Neural progenitor cell (in vitro differentiated cells): ENCODE results near the gene ERI2. TPM values are rescaled to one million over a fixed set of nuclear protein-coding genes. Genes with fewer than 3 reads are reported as not detected.

Experiments used
- DNase-seq: peaks from one replicate; pipeline ENCODE4 v3.0.0-alpha.2; 2016; ENCODE audit warnings: low spot score
- H2AFZ ChIP-seq: fragments of 200-600 bp; sonication (generic); replicated peaks from 2 replicates; pipeline ENCODE4 v1.6.1; 2016; ENCODE audit warnings: antibody characterized with exemption
- H3F3A ChIP-seq: fragments of 200-600 bp; sonication (generic); 2 replicates; pipeline ENCODE4 v1.6.1; 2016; ENCODE audit warnings: antibody characterized with exemption, low read depth
- H3K27ac ChIP-seq: fragments of 200-600 bp; sonication (generic); 2 replicates; pipeline ENCODE4 v1.5.1; 2016; ENCODE audit warnings: mild to moderate bottlenecking
- H3K27me3 ChIP-seq: fragments of 200-600 bp; sonication (generic); 2 replicates; pipeline ENCODE4 v1.6.1; 2016; ENCODE audit warnings: mild to moderate bottlenecking, moderate library complexity
- H3K36me3 ChIP-seq: fragments of 200-600 bp; sonication (generic); 2 replicates; pipeline ENCODE4 v1.5.1; 2016
- H3K4me1 ChIP-seq: fragments of 200-600 bp; sonication (generic); 2 replicates; pipeline ENCODE4 v1.6.1; 2016; ENCODE audit warnings: mixed run types
- H3K4me2 ChIP-seq: fragments of 200-600 bp; sonication (generic); 2 replicates; pipeline ENCODE4 v1.6.1; 2016
- H3K4me3 ChIP-seq: fragments of 200-600 bp; sonication (generic); 2 replicates; pipeline ENCODE4 v1.5.1; 2016
- H3K79me2 ChIP-seq: fragments of 200-600 bp; sonication (generic); 2 replicates; pipeline ENCODE4 v1.6.1; 2016; ENCODE audit warnings: low read depth
- H3K9ac ChIP-seq: fragments of 200-600 bp; sonication (generic); 2 replicates; pipeline ENCODE4 v1.6.1; 2016
- H3K9me3 ChIP-seq: fragments of 200-600 bp; sonication (generic); 2 replicates; pipeline ENCODE4 v1.5.1; 2016; ENCODE audit warnings: low read depth
- H4K20me1 ChIP-seq: fragments of 200-600 bp; sonication (generic); 2 replicates; pipeline ENCODE4 v1.6.1; 2016; ENCODE audit warnings: low read depth
- H3K27ac Mint-ChIP-seq: 3 replicates; pipeline ENCODE4 v1.8.0; 2021; ENCODE audit warnings: mixed read lengths
- H3K27me3 Mint-ChIP-seq: 2 replicates; pipeline ENCODE4 v1.8.0; 2022; ENCODE audit warnings: low read depth, mild to moderate bottlenecking, inconsistent platforms, moderate library complexity, mixed read lengths; ENCODE audit not compliant: insufficient read depth
- H3K36me3 Mint-ChIP-seq: 3 replicates; pipeline ENCODE4 v1.8.0; 2021; ENCODE audit warnings: mixed read lengths
- H3K4me1 Mint-ChIP-seq: 3 replicates; pipeline ENCODE4 v1.8.0; 2021; ENCODE audit warnings: mixed read lengths
- H3K4me3 Mint-ChIP-seq: 3 replicates; pipeline ENCODE4 v1.8.0; 2021; ENCODE audit warnings: mild to moderate bottlenecking, moderate library complexity, mixed read lengths
- H3K9me3 Mint-ChIP-seq: 3 replicates; pipeline ENCODE4 v1.8.0; 2020; ENCODE audit warnings: mixed read lengths
- CTCF ChIP-seq: fragments of 200-600 bp; sonication (generic); IDR thresholded peaks from 2 replicates; pipeline ENCODE4 v1.5.1; 2017; ENCODE audit warnings: antibody characterized with exemption, mild to moderate bottlenecking
- EZH2 ChIP-seq: fragments of 200-600 bp; sonication (generic); IDR thresholded peaks from 2 replicates; pipeline ENCODE4 v1.6.1; 2017; ENCODE audit warnings: antibody characterized with exemption, mild to moderate bottlenecking, moderate library complexity
- EZH2phosphoT487 ChIP-seq: fragments of 200-600 bp; sonication (generic); IDR thresholded peaks from 2 replicates; pipeline ENCODE4 v1.6.1; 2017; ENCODE audit warnings: antibody characterized with exemption
- total RNA-seq: library from RNA; depleted of rRNA; stranded (reverse); fragments of >200 nt; gene quantifications from 2 replicates; pipeline ENCODE4 v1.2.3, GENCODE V29; 2015; ENCODE audit warnings: low replicate concordance

Gene ERI2
- total RNA-seq, 1 donor from 2014 or later = 56.4 TPM

GRCh38 chr16:20763461-20764232, 42.6 kb downstream of the ERI2 start, which contains the start of gene ACSM3:
ACSM3 (plus strand) TSS chr16:20764014; CDS start chr16:20770035, 6,021 bp downstream.
- no peaks in the 10 kb centered on the region for H3F3A ChIP-seq
- H3K27ac Mint-ChIP-seq = no peak within 1 kb of the TSS
- no peaks in the 10 kb centered on the region for H3K4me1 ChIP-seq
- H3K9me3 Mint-ChIP-seq = peaks cover 8% of the 10 kb centered on the region
- DNase-seq = peak; percentile 52
- H2AFZ ChIP-seq = peak within 1 kb of the TSS; percentile 100
- no peaks in the 10 kb centered on the region for H3K36me3 ChIP-seq
- H3K36me3 Mint-ChIP-seq = no peaks in the 10 kb centered on the region
- H3K9me3 ChIP-seq = peaks cover 4% of the 10 kb centered on the region
- no peak within 1 kb of the TSS for H3K27ac ChIP-seq
- H3K79me2 ChIP-seq = no peaks in the 10 kb centered on the region
- no peaks in the 10 kb centered on the region for H4K20me1 ChIP-seq
- H3K4me3 Mint-ChIP-seq = peak within 1 kb of the TSS; percentile 16
- peak within 1 kb of the TSS; percentile 50 for H3K4me2 ChIP-seq
- peaks cover 4% of the 10 kb centered on the region for H3K27me3 Mint-ChIP-seq
- peaks cover 5% of the 10 kb centered on the region for H3K4me1 Mint-ChIP-seq
- no peak for TF ChIP-seq CTCF
- no peak for TF ChIP-seq EZH2phosphoT487
- TF ChIP-seq EZH2 = no peak
- no peak within 1 kb of the TSS for H3K9ac ChIP-seq
- H3K27me3 ChIP-seq = no peaks in the 10 kb centered on the region
- H3K4me3 ChIP-seq = no peak within 1 kb of the TSS

DNA sequence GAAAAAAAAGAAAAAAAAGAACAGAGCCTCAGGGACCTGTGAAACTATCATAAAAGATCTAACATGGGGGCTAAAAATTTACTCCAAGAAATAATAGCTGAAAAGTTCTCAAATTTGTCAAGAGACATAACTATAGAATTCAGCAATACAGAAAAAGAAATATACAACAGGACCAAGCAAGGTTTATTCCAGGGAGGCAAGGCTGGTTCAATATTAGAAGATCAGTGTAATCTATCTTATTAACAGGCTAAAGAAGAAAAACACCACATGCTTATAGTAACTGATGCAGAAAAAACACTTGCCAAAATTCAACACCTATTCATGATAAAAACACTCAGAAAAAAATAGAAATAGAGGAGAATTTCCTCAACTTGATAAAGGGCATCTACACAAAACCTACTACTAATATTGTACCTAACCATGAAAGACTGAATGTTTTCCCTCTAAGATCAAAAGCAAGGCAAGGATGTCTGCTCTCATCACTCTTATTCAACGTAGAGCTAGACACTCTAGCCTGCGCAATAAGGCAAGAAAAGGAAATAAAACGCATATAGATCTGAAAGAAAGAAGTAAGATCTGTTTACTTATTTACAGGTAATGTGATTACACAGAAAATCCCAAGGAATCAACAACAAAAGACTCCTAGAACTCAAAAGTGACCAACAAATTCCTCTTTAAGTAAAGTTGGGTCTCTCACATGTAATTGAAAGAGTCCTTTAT, 43.7 kb downstream of the ERI2 start:
- Mint-ChIP-seq H3K27me3 (peaks cover 4% of the 10 kb centered on the region), H3K4me3 (no peak overlapping the region), H3K4me1 (peaks cover 5% of the 10 kb centered on the region), H3K27ac (no peak overlapping the region), H3K9me3 (peaks cover 8% of the 10 kb centered on the region), H3K36me3 (no peaks in the 10 kb centered on the region)
- Histone ChIP-seq H3F3A (no peaks in the 10 kb centered on the region), H3K9ac (no peak overlapping the region), H3K4me2 (no peak overlapping the region), H3K27ac (no peak overlapping the region), H3K4me1 (no peaks in the 10 kb centered on the region), H3K79me2 (no peaks in the 10 kb centered on the region), H4K20me1 (no peaks in the 10 kb centered on the region), H3K36me3 (no peaks in the 10 kb centered on the region), H3K9me3 (peaks cover 4% of the 10 kb centered on the region), H3K4me3 (no peak overlapping the region), H2AFZ (no peak overlapping the region), H3K27me3 (no peaks in the 10 kb centered on the region)
- no peak for TF ChIP-seq CTCF
- no peak for DNase-seq

DNA sequence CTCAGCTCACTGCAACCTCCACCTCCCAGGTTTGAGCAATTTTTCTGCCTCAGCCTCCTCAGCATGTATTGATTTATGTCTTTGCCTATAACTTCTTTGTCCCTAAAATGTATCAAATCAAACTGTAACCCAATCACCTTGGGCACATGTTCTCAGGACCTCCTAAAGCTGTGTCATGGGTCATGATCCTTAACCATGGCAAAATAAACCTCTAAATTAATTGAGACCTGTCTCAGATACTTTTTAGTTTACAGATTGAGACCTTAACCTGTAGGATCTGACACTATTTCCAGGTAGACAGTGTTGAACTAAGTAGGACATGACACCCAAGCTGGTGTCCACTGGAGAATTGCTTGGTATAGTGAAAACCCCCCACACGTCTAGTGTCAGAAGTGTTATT, 45.1 kb downstream of the ERI2 start:
- DNase-seq = no peak
- Mint-ChIP-seq H3K27ac (no peak overlapping the region), H3K4me3 (no peak overlapping the region), H3K9me3 (peaks cover 8% of the 10 kb centered on the region), H3K27me3 (peaks cover 4% of the 10 kb centered on the region), H3K4me1 (peaks cover 5% of the 10 kb centered on the region), H3K36me3 (no peaks in the 10 kb centered on the region)
- no peaks in the 10 kb centered on the region for H3K4me1 ChIP-seq
- H3K9me3 ChIP-seq = peaks cover 4% of the 10 kb centered on the region
- H3K4me3 ChIP-seq = no peak overlapping the region
- no peak overlapping the region for H3K4me2 ChIP-seq
- no peaks in the 10 kb centered on the region for H3K36me3 ChIP-seq
- H3K79me2 ChIP-seq = no peaks in the 10 kb centered on the region
- no peak overlapping the region for H3K9ac ChIP-seq
- no peaks in the 10 kb centered on the region for H3K27me3 ChIP-seq
- H3K27ac ChIP-seq = no peak overlapping the region
- no peak for TF ChIP-seq EZH2phosphoT487
- TF ChIP-seq CTCF = no peak
- TF ChIP-seq EZH2 = no peak
- H2AFZ ChIP-seq = no peak overlapping the region
- H4K20me1 ChIP-seq = no peaks in the 10 kb centered on the region
- no peaks in the 10 kb centered on the region for H3F3A ChIP-seq
